Activated gamma-delta T cell treated with anti-CD3 and anti-CD28 coated beads, Interleukin-2, amount 50 U/mL, for 16 hours (primary cell): Measurements from ENCODE around the gene GRN.
"Not testable (repeated sequence)": the region's sequence is repeated elsewhere in the genome, so short reads cannot be mapped to it uniquely, and the experiment has no call there.

Source experiments
- DNase-seq: peaks from one replicate; pipeline ENCODE4 v3.0.0-alpha.2; 2020; ENCODE audit warnings: low read depth

GRN gene

GRCh38 chr17:44383363-44383762 lies 38.3 kb downstream of the GRN start:
- no peak for DNase-seq

GRCh38 chr17:44383861-44384260 lies 38.8 kb downstream of the GRN start:
- no peak for DNase-seq

GRCh38 chr17:44384281-44384822 lies 39.2 kb downstream of the GRN start:
- DNase-seq = no peak

GRCh38 chr17:44384823-44385286 lies 39.8 kb downstream of the GRN start:
- no peak for DNase-seq

- DNase-seq = peak; percentile 60
Measured at GRCh38 chr17:44385287-44386181, 40.4 kb downstream of the GRN start.

- DNase-seq = no peak
Measured at GRCh38 chr17:44386182-44386525, 41.1 kb downstream of the GRN start.

DNA sequence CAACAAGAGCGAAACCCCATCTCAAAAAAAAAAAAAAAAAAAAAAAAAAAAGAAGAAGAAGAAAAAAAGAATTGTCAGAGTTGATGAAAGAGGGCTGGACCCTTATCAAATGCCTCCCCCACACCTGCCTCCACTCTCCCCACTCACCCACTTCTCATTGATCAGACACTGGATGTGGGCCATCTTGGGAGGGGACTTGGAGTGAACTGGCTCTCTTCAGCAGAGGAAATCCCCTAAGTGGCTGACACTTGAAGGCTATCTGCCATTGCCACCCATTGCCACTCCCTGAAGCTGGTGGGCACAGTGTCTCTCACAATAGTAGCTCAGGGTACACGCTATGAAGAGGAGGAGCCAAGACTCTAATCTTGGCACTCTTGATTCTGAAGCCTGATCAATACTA lies 42.7 kb downstream of the GRN start:
- no peak for DNase-seq

DNA sequence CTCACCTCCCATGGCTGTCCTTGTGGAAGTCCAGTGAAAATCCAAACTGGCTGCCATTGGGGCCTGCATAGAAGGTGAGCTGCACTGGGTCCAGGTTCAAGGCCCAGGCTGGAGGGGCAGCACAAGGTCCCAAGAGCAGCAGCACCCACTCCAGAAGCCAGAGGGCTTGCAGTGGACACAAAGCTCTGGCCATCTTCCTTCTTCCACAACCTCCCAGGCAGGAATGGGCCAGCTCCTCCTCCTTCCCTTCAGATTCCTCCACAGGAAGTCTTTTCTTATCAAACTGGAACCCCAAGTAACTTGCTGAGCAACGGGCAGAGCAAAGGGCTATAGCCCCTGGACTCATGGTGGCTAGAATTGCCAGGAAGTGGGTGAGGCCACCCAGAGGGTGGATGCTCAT lies 44.2 kb downstream of the GRN start, which contains the start of gene ITGA2B:
Gene ITGA2B, minus strand, starts transcription at position 369 of the 400 bp plus-strand sequence. Its CDS starts 176 bp downstream, at position 193.
- no peak for DNase-seq

GRCh38 chr17:44389723-44390202 lies 44.7 kb downstream of the GRN start:
- DNase-seq = no peak

- DNase-seq = no peak
Measured at GRCh38 chr17:44390250-44390870, 45.3 kb downstream of the GRN start.

- DNase-seq = not testable (repeated sequence)
Measured at GRCh38 chr17:44394112-44394511, 49.0 kb downstream of the GRN start.

DNA sequence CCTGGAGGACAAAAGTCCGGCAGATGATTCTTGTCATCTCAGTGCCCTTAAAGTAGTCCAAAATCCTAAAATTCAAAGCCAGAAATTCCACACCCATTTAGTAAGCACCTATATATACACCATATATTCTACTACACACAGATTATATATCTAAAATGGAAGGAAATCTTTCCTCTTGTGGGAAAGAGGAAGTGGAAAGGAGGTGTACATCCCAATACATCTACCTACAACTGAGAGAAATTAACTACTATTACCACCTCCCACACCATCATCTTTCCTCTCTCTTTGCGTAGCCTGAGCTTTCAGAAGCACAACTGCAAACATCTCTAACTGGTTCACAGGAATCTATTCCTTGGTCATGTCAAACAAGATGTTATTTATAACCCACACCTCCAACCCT lies 49.7 kb downstream of the GRN start:
- DNase-seq = no peak

DNA sequence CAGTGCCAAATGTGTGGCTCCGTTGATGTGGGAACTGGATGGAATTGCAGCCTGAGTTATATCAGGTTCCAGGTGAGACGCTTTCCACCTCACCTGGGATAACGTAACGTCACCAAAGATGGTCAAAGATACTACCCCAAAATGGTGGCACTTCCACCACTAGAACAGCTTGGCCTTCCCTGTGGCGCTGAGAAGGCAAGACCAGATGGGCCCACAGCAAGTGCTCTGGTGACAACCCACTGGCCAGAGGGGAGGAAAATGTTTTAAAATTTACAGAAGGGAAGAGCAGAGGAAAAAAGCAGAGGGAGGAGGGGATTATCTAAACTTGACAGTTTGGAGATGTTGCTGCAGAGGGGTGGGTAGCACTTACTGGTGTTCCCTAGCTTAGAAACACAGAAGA lies 51.8 kb downstream of the GRN start:
- DNase-seq = no peak

GRCh38 chr17:44397479-44398440 lies 52.7 kb downstream of the GRN start:
- no peak for DNase-seq

DNA sequence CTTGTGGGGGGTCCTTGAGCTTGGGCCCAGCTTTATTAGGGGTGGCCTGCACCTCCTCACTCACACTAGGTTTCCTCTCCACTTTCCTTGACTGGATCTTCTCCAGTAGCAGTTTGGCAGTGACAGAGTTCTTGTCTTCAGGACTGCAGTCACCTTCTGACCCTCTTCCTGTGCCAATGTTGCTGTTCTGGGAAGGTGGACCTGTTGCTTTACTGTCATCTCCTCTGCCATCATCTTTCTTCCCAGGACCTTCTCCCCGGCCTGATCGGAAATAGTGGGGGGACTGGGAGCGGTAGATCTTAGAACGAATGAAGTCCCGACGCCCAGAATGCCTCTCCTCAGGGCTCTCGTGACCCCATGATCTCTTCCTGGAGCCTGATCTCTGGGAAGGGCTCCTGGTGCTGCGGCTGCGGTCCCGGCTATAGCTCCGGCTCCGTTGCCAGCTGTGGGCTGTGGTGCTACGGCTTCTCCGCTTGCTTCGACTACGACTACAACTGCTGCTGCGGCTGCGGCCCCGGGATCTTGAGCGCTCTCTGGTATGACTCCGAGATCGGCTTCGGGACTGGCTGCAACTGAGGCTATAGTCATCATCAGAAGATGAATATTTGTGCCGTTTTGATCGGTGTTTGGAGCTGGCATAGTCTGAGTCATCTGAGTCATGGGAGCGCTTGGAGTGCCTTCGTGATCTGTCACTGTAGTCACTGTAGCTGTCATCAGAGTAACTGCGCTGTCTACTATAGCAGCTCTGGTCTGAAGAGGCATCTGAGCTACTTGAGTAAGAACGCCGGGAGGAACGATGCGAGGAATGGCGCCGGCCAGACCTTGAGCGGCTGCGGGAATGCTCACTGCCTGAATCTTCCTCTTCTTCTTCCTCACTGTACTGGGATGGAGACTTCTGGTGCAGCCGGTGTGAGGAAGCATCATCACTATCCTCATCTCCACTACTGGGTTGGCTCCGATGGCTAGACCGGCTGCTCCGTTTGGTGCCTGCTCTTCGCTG lies 53.9 kb downstream of the GRN start:
- no peak for DNase-seq

DNA sequence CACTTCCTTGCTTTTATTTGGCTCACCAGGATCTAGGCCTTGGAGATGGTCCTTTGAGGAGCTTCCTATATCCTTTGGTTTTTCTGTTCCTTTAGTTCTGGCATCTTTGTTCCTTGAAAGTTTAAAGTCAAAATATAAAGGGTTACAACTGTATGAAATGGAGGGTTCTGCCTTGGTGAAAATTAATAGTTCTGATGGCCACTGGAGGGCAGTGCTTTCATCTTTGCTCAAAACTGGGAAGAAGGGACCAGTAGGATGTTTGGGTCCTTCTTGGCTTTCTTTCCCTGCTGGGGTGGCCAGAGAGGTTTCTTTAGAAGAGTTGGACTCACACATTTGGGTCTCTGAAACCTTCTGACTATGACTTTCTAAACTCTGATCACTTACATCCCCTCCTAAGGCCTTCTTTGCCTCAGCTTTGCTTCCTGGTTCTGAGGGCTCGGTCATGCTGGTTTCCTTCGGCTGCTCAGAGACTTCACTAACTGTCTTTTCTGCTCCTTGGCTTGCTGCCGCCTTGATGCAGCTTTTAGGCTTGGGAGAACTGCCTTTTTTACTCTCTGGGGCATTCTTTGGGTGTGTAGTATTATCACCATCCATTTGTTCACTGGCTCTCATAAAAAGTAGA lies 55.2 kb downstream of the GRN start:
- no peak for DNase-seq
